ENCODE data around the gene PEX6. TPM values are rescaled to one million over a fixed set of nuclear protein-coding genes. Genes with fewer than 3 reads are reported as not detected.

The PEX6 gene
- total RNA-seq, 1 donor from 2014 or later: 19.6 TPM

- DNase-seq (ENCODE audit: extremely low spot score in 2 of 2): no peak
- intact Hi-C loops (cut with DNase I): no loop called here
- H3K27ac ChIP-seq: no peak overlapping the region
- H3K4me1 ChIP-seq: no peaks in the 10 kb centered on the region
- no peak for TF ChIP-seq CTCF (IDR thresholded peaks at IDR 0.05)
- TF ChIP-seq POLR2AphosphoS5 (IDR thresholded peaks at IDR 0.05; ENCODE audit: insufficient read depth in 1 of 2, low read depth in 1 of 2): no peak
- TF ChIP-seq POLR2A (IDR thresholded peaks at IDR 0.05): no peak
- H3K36me3 ChIP-seq: peaks cover 0 to 36% of the 10 kb centered on the region in 2 donors
- no peaks in the 10 kb centered on the region for H3K27me3 ChIP-seq
- no peak overlapping the region for H3K4me3 ChIP-seq
- H3K9me3 ChIP-seq: no peaks in the 10 kb centered on the region
Measured at GRCh38 chr6:42968126-42968701, 10.8 kb downstream of the PEX6 start.

- DNase-seq (ENCODE audit: extremely low spot score in 2 of 2): no peak
- H3K27ac ChIP-seq: no peak overlapping the region
- H3K4me3 ChIP-seq: no peak overlapping the region
- no peaks in the 10 kb centered on the region for H3K4me1 ChIP-seq
- H3K36me3 ChIP-seq: peaks cover 0 to 36% of the 10 kb centered on the region in 2 donors
- no peak for TF ChIP-seq POLR2AphosphoS5 (IDR thresholded peaks at IDR 0.05; ENCODE audit: insufficient read depth in 1 of 2, low read depth in 1 of 2)
- no peak for TF ChIP-seq POLR2A (IDR thresholded peaks at IDR 0.05)
- no peak for TF ChIP-seq CTCF (IDR thresholded peaks at IDR 0.05)
- no peaks in the 10 kb centered on the region for H3K9me3 ChIP-seq
- intact Hi-C loops (cut with DNase I): no loop called here
- no peaks in the 10 kb centered on the region for H3K27me3 ChIP-seq
Measured at GRCh38 chr6:42967228-42967627, 11.8 kb downstream of the PEX6 start.

GRCh38 chr6:42966571-42966970 lies 12.4 kb downstream of the PEX6 start:
- TF ChIP-seq POLR2AphosphoS5 (IDR thresholded peaks at IDR 0.05; ENCODE audit: insufficient read depth in 1 of 2, low read depth in 1 of 2) (no peak), CTCF (IDR thresholded peaks at IDR 0.05) (no peak)
- DNase-seq (ENCODE audit: extremely low spot score in 2 of 2): no peak
- Histone ChIP-seq H3K9me3 (no peaks in the 10 kb centered on the region), H3K27ac (no peak overlapping the region), H3K36me3 (peaks cover 0 to 36% of the 10 kb centered on the region in 2 donors), H3K4me1 (no peaks in the 10 kb centered on the region), H3K27me3 (no peaks in the 10 kb centered on the region), H3K4me3 (no peak overlapping the region)
- intact Hi-C loops (cut with DNase I): no loop called here

GRCh38 chr6:42963855-42964605 lies 15.0 kb downstream of the PEX6 start:
- Histone ChIP-seq H3K4me1 (peaks cover 14% of the 10 kb centered on the region), H3K9me3 (no peaks in the 10 kb centered on the region), H3K27ac (no peak overlapping the region), H3K4me3 (no peak overlapping the region), H3K36me3 (peaks cover 0 to 30% of the 10 kb centered on the region in 2 donors), H3K27me3 (no peaks in the 10 kb centered on the region)
- no peak for TF ChIP-seq POLR2A (IDR thresholded peaks at IDR 0.05)
- TF ChIP-seq POLR2AphosphoS5 (IDR thresholded peaks at IDR 0.05; ENCODE audit: insufficient read depth in 1 of 2, low read depth in 1 of 2): no peak
- TF ChIP-seq CTCF (IDR thresholded peaks at IDR 0.05): no peak
- intact Hi-C loops (cut with DNase I): no loop called here
- DNase-seq (ENCODE audit: extremely low spot score in 2 of 2): no peak
